Epidermal melanocyte (primary cell): ENCODE data around the gene UFC1.

Source experiments
- DNase-seq: peaks from one replicate; pipeline ENCODE4 v3.0.0; 2011; ENCODE audit warnings: low spot score; ENCODE audit not compliant: insufficient read length

The UFC1 gene

DNA sequence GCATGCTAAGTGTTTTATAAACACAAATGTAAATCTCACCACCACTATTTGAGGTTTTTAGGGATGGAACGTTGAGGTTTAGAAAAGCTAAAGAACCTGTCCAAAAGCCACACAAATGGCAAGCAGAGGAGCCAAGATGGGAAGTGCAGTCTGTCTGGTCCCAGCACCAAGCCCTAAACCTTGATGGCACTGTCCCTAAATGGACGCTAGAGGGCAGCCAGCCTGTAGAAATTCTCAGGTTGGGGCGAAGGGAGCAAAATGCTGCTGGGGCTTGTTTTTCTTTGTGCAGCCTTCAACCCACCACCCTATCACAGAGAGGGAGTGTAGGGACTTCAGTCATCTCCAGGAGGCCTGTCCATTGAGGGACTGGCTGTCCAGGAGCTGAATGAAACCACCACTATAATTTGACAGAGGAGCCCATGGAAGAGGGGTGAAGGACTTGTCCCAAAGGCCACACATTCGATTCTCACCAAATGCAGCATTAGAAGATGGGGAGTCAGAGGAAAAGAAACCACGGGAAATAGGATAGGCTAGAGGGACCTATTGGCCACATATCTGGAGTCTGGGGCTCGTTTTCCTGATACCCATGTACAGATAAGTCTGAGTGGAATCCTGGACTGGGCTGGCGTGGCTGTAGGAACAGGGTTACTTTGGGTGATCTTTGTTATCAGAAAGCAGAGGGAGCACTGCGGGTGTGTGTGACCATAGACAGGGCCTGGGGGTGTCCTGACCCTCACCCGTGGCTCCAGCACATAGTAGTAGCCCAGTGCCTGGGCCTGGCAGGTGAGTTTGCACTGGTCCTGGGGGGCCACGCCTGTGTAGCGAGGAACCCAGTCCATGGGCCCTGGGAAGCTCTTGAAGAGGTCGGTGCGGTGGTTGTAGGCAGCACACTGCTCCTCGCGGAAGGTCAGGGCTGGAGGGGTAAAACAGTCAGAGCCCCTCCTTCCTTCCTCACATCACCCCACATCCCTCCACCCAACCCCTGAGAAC, 39.0 kb downstream of the UFC1 start:
- DNase-seq, result peak; percentile 75

DNA sequence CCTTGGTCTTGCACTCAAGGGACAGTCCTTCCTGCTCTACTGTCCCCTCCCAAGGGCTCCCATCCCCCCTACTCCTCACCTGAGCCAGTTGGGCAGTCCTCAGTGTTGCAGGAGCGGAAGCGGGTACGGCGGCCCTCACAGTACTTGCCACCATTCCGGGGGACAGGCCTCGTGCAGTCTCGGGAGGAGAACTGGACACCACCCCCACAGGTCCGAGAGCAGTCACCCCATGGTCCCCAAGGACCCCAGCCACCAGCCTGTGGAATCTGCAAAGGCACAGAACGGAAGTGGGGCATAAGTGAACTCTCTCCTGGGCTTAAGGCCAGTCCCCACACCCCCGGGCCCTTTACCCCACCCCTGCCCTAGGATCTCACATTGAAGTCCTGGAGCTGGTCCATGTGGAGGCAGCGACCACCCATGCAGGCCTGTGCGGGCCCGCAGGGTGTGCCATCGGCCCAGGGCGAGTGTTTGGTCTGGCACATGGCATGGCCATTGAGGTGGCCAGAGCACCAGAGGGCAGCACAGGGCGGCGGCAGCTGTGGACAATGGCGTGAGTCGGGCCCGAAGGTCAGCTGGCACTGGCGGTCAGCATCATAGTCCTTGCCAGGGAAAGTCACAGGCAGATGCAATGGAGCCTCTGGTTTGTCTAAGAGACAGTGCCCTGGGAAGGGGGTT, 39.9 kb downstream of the UFC1 start:
- no peak for DNase-seq

DNA sequence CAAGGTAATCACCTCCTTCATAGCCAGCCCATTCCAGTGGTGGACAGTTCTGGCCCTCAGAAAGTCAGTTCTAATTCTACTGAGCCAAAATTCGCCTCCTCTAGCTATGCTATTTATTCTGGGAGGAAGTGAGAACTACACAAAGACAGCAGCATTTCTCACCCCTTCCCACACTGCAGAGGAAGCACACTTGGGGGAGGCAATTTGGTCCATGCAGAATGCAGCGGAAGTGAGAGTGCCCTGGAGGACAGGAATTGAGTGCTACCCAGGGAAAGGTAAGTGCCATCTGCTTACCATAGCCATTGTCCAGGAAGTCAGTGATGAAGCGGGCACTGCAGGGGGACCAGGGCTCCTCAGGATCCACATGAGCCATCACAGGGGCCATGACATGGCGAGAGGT, 41.4 kb downstream of the UFC1 start:
- DNase-seq, result no peak

DNA sequence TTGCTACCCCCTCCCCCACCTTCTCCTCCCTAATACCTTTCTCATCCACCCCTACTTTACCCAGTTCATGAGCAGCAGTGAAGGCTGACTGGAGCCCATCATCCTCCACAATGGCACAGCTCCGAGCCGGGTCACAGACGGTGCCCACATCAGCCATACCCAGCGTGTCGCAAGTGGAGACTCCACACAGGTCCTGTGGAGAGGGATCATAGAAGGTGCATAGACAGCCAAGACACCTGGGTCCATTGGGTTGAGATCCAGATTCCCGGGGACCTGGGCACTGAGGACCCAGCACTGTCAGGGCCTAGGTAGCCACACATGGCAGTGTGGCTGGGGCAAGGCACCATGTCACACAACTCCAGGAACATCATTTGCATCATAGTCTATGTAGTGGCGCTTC, 42.3 kb downstream of the UFC1 start:
- DNase-seq, result no peak

DNA sequence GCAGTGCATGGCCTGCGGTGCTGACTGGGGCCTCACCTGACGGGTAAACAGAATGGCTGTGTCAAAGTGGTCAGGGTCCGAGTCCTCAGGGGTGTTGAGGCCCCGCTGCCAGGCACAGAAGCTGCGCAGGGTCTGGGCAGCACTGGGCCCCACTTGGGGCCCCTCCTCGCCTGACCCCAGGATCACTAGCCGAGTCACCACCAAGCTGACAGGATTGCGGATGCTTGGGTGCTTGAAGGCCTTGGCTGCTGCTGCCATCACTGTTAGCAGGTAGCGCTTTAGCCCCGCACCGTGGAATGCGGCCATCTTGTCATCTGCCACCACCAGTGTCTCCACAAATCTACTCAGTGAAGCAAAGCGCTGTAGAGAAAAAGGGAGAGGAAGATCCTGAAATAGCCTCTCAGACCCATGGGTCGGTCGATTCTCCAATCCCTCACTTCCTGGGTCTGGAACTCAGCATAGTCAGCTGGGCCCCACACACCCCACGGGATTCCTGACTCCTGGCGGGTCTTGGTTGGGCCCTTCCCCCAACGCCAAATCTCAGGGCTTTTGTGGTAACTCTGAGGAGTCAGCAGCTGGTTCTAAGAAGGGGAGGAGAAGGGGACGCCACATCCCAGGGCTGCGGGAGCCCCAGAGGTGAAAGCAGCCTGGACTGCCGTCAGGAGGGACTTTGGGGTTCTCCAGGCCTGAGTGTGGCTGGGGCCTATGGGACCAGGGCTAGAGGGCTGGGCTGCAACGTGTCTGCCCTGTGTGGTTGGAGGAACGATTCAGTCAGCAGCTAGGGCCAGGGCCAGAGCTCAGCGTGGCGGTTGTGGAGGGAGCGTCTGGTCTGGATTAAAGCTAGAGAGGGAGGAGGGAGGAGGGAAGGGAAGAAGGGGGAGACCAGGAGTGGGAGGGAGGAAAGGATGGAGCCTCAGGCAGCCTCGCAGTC, 43.0 kb downstream of the UFC1 start:
- no peak for DNase-seq

DNA sequence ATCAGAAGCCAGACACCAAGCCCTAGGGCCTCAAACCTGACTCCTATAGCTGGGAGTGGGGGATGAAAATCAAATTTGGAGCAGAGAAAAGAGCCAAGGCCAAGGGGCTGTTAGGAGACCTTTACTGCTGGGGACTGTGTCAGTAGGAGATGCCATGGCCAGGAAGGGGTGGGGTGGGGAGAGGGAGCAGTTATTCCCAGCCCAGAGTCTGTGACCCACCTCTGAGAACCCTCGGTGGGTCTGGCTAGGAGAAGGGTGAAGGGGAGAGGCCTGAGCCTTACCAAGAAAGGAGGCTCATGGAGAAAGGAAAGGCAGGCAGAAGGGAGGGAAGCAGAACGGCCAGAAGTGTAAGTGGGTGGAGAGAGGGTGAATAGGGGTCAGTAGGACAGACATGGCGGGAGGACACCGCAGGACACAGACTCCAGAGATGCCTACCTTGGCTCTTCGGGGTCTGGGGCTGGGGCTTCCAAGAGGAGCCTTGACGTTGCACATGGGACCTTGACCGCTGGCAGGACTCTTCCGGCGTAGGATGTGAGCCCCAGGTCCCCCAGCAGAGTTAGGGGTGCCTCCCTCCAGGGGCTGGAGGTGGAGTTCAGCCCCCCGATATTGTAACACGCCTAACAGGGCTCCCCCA, 43.9 kb downstream of the UFC1 start:
- DNase-seq, result no peak

DNA sequence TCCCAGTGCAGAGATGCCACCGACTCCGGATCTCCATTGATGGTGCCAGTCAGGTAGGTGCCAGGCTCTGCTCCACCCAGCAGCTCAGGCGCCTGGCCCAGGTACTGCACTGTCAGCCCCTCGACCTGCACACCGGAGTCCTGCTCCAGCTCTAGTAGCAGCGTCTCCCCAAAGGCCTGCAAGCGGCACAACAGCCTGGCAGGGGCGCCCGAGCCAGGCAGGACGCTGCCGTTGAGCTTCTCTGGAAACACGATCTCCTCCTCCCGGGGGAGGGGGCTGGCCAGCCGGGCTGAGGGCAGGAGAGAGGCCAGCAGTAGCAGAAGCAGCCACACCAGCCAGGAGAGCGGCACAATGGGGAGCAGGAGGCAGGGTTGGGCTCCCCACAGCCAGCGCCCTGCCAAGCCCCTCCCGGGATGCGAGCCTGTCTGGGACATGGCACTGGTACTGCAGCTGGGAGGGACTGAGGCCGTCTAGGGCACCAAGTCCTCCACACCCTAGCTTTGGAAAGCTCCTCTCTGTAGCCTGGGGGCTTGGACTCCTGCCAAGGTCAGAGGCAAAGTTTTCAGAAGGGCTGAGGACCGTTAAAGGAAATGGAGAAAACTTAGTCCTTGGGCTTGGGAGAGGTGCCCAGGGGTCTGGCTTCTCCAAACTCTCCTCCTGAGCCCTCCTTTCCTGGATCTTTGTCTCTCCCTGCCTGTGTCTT, 44.6 kb downstream of the UFC1 start:
- DNase-seq, result peak; percentile 29

DNA sequence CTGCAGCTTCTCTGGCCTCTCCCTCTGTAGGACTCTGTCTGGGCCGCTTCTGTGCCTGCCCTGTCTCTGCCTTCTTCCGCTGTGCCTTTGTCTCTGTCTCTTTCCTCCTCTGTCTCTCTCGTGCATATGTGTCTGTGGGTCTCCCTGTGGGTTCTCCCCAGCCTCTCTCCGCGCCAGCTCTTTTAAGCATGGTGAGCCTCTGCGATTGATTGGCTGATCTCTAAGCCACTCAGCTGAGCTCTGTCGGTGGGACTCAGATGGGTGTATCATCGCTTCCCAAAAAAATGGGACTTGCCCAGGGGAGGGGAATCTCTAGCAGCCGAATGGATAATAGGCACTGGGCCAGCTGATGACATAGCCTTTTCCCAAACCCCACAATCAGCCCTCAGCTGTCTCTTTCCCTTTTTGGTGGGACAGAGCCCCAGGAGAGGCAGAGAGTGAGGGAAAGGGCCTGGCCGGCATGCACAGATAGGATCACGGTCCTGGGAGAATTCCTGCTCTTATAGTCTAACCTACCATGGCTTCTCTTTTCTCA, 45.2 kb downstream of the UFC1 start, which contains the start of gene ADAMTS4:
ADAMTS4 (minus strand) TSS at position 158 of the 535 bp plus-strand sequence. CDS start 427 bp downstream, outside the sequence.
- peak; percentile 57 for DNase-seq

DNA sequence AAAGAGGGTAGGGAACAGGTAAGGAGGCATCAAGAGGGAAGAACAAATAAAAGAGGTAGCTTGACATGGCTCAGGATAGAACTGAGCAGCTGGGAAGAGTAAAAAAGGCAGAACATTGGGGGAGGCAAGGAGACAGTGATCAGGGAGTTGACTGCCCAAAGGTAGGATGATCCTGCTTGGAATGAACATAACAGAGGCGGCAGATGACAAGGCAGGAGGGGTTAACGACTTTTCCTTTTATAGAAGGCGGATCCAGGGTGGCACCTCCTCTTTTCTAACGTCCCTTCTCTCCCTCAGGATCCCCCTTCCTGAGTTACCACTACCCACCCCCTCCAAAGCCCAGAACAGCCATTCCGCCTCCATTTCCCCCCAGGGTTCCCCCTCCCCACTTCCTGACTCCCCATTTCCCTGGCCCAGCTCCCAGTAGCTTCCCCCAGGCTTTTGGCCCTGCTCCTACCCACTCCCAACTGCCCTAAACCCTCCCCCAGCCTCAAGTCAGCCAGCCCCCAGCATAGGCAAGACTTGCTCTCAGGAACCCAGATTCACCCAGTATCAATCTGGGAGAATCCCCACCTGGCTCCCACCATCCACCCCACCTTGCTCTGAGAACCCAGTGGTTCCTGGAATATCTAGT, 45.8 kb downstream of the UFC1 start:
- no peak for DNase-seq

DNA sequence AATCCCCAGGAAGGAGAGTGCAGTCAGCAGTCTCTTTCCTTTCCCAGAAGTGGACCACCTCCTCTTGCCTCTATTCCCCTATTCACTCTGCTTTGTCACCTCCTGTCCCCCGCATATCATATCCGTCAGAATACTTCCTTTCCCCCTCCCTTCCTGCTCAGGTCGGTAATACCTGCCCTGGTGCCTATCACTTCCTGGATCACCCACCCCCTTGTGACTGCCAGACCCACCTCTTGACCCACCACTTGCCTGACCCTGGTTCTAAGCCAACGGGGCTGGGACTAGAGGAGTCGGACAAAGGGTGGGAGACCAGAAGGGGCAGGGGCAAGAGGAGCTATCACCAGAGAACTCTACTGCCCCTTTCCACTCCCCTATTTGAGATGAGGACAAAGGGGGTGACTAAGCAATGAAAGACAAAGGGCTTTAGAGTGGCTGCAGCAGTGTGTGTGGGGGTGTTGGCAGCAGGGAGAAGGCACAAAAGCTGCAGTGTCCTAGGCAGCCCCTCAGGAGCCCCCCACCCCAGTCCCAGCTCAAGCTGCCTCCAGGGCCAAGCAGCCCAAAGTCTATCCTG, 46.7 kb downstream of the UFC1 start:
- DNase-seq, result no peak

DNA sequence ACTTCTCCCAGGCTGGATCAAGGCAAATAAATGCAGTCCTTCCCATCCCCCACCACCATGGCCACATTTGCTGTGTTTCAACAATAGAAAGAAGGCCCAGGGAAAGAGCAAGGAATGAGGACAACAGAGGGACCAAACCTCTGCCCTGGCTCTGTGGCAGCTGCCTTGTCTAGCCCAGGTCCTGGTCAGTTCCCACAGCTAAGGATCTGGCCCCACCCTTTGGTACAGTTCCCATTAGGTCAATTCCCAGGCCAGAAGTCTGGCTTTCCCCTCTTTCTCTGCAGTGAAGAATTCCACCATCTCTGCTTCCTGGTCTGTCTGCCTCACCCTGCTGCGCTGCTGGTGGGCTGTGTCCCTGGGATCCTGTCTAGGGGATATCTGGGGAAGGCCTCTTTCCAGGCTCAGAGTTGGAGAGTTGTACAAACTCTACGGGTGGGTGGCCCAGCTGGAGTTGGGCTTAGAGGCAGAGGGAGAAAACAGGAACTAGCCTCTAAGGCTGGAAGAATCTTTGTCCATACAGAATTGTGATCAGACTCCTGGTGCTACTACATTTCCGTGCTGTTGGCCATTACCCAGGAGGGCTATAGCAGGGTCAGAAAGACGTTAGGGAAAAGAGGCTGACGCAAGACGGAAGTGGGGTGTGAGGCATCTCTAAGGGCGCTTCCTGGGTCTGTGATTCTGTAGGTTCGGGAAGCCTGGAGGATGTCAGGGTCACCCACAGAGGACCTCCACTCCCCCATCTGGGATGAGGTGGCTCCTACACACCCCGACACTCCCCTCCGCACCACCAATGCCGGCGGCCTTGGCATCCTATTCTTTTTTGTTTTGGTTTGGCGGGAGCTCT, 47.4 kb downstream of the UFC1 start:
- no peak for DNase-seq

DNA sequence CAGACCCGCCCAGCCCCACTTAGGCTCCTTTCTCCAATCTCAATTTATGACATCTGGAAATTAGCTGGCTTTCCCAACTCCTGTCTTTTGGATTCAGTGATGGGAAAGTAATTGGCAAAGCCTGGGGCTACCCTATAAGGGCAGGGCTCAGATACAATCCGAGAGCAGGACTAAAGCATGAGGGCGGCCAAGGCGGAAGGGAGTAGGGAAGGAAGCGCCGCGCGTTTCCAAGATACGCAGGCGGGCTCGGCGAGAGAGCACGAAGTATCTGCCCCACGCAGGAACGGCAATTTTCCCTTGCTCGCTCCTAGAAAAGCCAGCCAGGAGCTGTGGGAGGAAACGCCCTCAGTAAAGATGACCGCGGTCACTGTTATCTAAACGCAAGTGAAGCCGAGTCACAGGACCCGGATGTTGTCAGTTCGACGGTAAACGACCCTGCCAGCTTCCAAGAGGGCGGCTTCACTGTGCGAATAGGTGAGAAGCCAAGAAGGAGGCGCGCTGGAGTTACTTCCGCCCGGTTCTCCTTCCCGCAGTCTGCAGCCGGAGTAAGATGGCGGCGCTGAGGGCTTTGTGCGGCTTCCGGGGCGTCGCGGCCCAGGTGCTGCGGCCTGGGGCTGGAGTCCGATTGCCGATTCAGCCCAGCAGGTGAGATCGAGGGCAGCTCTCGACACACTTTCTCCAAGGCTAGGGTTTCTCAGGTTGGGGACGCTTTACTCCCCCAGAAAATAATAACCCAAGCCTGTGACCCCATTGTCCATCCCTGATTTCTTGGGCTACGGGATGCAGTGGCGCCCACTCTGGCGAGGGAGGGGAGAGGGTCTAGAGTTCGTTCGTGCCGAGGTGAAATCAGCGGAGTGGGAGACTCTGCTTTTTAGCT, 48.3 kb downstream of the UFC1 start, which contains the start of gene NDUFS2:
NDUFS2 (plus strand) TSS at position 532 of the 877 bp plus-strand sequence; CDS start at position 551, 19 bp downstream.
- DNase-seq, result peak; percentile 89

DNA sequence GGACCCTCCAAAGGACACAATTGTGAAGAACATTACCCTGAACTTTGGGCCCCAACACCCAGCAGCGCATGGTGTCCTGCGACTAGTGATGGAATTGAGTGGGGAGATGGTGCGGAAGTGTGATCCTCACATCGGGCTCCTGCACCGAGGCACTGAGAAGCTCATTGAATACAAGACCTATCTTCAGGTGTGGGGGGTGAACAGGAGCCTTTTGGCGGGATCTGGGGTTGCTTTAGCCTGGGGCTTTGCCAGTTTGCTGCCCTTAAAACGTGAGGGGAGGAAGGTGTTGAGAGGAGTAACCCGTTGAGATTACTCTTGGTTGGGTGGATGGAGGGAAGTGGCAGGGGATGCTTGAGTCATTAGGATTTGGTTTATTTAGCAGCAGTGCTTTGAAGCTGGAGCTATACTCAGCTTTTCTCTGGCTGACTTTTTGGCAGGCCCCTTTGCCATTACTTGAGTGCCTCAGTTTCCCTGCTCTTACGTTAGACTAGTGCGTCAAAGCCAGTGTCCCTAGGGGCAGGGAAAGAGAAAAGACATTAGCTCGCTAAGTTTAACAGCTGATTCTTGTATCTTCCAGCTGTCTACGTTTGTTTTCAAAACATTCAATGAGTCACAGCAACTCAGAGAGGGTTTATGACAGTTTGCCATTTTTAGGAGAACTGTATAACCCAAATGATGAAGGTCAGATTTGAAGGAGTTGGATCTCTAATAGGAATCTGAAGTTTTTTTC, 52.8 kb downstream of the UFC1 start:
- DNase-seq, result no peak

DNA sequence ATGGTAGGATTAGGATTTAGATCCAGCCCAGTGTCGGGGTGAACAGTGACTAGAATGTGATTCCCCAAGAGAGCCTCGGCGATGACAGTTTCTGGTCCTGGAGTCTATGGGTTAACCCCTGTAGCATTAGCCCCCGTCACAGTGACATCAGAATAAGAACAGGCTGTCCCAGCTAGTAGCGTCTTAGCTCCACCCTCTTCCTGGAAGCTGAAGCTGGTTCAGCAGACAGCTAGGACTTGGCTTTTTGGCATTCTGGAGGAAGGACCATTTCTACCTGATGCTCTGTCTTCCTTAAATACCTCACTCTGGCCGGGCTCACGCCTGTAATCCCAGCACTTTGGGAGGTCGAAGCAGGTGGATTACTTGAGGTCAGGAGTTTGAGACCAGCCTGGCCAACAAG, 53.4 kb downstream of the UFC1 start:
- DNase-seq, result no peak
